Measurements from ENCODE around the gene CCT5. TPM values are rescaled to one million over a fixed set of nuclear protein-coding genes. Genes with fewer than 3 reads are reported as not detected.

The CCT5 gene
- total RNA-seq, 1 experiment from 2014 or later: 872 TPM

DNA sequence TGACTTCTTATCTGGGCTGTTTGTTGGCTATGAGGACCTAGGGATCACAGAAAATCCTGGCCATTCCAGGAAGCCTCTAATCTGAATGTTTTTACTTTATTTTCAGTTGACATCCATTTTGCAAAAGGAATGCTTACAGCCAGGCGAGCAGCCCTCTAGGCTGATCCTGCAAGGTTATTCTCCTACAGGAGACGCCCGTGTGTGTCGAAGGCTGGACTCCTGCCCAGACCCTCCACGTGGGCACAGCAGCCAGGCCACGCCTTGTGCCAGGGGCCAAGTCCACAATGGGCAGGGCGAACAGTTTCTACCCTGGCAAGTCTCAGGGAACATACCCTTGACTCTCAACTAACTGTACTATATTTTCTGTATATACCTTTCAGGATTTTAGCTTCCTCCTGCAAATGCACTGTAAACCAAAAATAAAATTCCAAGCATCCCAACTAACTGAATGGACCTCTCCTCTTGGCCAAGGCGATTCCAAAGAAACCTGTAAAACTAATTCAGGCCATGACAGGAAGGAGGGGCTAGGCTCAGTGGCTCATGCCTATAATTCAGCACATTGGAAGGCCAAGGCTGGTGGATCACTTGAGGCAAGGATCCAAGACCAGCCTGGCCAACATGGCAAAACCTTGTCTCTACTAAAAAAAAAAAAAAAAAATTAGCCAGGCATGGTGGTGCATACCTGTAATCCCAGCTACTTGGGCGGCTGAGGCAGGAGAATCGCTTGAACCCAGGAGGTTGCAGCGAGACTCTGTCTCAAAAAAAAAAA is 51.9 kb downstream of the CCT5 start:
- peak; percentile 76 for DNase-seq (ENCODE audit: low spot score)

DNA sequence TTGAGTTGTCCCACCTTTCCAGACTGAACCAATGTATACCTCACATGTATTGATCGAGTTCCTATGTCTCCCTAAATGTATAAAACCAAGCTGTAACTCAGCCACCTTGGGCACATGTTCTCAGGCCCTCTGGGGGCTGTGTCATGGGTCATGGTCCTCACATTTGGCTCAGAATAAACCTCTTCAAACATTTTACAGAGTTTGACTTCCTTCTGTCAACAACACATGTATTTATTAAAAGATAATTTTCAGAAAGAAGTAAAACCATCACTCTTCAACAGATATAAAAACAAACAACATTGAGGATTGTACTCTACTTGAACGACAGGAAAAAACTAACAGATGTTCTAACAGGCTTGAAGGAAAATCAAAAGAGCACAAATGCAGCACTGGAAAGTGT is 53.1 kb downstream of the CCT5 start:
- DNase-seq (ENCODE audit: low spot score): no peak

DNA sequence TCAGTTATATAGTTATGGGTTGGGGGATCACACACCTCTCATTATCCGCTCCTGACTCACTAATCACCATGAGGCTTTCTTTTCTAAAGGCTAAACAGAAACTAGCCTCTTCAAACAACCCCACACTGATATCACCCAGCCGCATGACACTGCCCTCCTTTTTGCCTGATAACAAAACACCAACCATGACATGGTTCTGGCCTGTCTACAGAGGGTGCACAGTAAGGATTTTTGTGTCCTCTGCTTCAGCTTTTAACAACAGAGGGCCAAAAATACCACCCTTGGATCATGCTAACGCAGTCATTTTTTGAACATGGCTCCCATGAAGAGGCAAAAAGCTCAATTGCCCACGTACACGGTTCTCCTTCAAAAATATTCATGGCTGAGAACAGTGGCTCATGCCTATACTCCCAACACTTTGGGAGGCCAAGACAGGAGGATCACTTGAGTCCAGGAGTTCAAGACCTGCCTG is 53.7 kb downstream of the CCT5 start:
- DNase-seq (ENCODE audit: low spot score): no peak

DNA sequence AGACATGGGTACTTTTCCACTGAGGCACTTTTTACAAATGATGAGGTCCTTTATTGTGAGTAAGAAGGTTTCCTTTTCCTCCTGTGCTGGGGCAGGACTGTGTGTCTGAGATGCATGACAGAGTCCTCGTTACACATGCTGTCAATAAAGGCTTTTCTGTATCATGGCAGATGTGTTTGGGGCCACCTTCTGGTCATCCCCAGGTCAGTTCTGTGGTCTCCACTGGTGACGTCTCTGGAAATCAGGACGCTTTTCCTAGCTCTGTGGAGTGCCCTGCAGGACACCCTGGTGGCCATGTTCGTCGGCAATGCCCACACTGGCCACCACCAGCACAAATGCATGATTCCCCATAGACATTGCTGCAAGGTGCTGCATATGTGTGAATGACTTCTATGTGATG is 54.9 kb downstream of the CCT5 start:
- DNase-seq (ENCODE audit: low spot score): no peak

DNA sequence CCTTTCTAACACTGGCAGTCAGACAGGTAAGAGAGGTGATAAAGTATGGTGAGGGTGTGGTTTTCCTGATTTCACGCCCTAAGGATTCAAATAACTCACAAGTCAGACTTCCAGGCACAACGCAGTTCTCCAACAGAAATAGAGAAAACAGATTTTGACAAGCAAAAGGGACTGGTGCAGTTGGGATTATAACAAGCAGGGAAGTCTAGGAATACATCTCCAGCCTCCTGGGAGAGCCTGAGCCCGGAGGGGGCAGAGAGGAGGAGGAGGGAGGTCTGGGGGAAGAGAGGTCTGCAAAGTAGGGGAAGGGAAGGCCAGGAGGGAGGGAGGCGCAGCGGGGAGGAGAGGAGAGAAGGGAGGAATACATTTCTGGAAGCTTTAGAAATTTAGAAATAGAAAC is 56.0 kb downstream of the CCT5 start:
- DNase-seq (ENCODE audit: low spot score): no peak

GRCh38 chr5:10306806-10307205 is 56.7 kb downstream of the CCT5 start:
- no peak for DNase-seq (ENCODE audit: low spot score)

- DNase-seq (ENCODE audit: low spot score): peak; percentile 73
Observed at GRCh38 chr5:10307206-10308148, 57.4 kb downstream of the CCT5 start, which contains the start of gene CMBL. Gene CMBL, minus strand, starts transcription at chr5:10307902. Its CDS starts 17,140 bp downstream, at chr5:10290762.

GRCh38 chr5:10308844-10309243 is 58.8 kb downstream of the CCT5 start:
- DNase-seq (ENCODE audit: low spot score): no peak

- DNase-seq (ENCODE audit: low spot score): peak; percentile 78
Observed at GRCh38 chr5:10310066-10310779, 60.1 kb downstream of the CCT5 start.

GRCh38 chr5:10310835-10311570 is 60.9 kb downstream of the CCT5 start:
- DNase-seq (ENCODE audit: low spot score): peak; percentile 52

GRCh38 chr5:10311595-10312425 is 61.7 kb downstream of the CCT5 start:
- no peak for DNase-seq (ENCODE audit: low spot score)

DNA sequence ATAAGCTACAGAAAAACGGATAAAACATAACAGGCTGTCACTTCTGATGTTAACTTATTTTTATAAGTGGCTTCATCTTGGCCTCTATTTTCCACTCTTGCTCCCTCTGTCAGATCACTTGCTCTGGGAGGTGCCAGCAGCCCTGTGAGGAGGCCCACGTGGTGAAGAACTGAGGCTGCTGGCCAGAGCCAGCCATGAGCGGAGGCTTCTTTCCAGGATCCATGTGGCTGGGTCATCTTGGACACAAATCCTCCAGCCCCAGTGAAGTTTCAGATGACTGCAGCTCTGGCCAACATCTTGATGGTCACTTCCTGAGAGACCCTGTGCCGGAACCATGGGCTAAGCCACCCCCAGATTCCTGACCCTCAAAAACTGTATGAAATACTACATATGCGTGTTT is 65.1 kb downstream of the CCT5 start:
- no peak for DNase-seq (ENCODE audit: low spot score)

Other genes starting within 250 kb of the CCT5 start
- gene ATPSCKMT, start 392 bp upstream of the CCT5 start, total RNA-seq (2014; rRNA removed; shearing (Covaris generic)): 54.4 and 67.4 TPM in 2 replicates
- gene CMBL, start 57.6 kb downstream of the CCT5 start, total RNA-seq (2014; rRNA removed; shearing (Covaris generic)): 9.3 and 12.5 TPM in 2 replicates
- gene MARCHF6, start 103.4 kb downstream of the CCT5 start, total RNA-seq (2014; rRNA removed; shearing (Covaris generic)): 30.3 and 48.8 TPM in 2 replicates
- gene ROPN1L, start 191.6 kb downstream of the CCT5 start, total RNA-seq (2014; rRNA removed; shearing (Covaris generic)): 0.31 TPM in 1 of 2 replicates, not detected in the other

All from A172 (cell line).